ENCODE results near the gene PLSCR5. TPM values are rescaled to one million over a fixed set of nuclear protein-coding genes. Genes with fewer than 3 reads are reported as not detected.

PLSCR5 gene
- total and polyA plus RNA-seq, 2 experiments from 2014 or later, result not detected

DNA sequence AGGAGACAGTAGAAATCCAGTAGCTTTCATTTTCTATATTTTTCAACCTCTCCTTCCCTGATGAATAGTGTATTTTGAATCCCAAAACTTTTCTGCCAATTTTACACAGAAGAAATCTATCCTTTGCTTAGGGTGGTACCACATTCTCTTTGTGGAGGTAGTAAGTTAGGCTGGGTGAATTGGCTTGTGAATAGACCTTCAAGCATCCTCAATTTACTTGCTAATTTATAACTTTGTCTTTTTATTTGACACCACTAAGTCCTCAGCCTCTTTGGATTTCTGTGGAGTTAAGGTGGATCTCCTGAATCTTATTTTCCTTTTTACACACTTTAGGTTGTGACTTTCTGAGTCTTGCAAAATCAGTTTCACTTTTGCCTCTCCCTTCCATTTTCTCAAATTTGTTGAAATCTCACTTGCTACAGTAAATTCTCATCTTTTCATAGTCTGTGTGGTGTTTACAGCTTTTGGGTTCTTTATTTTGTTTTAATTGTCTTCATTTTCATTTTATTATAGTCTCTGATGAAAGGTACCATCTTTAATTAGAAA is 55.0 kb downstream of the PLSCR5 start:
- H3K9me2 ChIP-seq (ENCODE audit: insufficient read depth), result peaks cover 5% of the 10 kb centered on the region; the same call in 1 of the 2 replicates

More for the DNA sequence above, 55.0 kb downstream of the PLSCR5 start:
- Histone ChIP-seq H3K79me2 (replicated peaks; ENCODE audit: insufficient read depth) (no peaks in the 10 kb centered on the region), H3K4me1 (ENCODE audit: insufficient read depth) (peaks cover 27% of the 10 kb centered on the region), H3K4me3 (no peak overlapping the region), H4K20me1 (replicated peaks; ENCODE audit: insufficient read depth) (no peaks in the 10 kb centered on the region), H3K27me3 (ENCODE audit: insufficient read depth) (no peaks in the 10 kb centered on the region), H3K4me2 (peak overlapping the region; percentile 19), H3K27ac (ENCODE audit: low read depth) (0 out of 2 replicates have a peak overlapping the region, but pooled peaks have one; percentile 11), H2AFZ (peak overlapping the region; percentile 21; the same call in 1 of the 2 replicates), H3K36me3 (ENCODE audit: insufficient read depth) (no peaks in the 10 kb centered on the region), H3F3A (replicated peaks; ENCODE audit: low read depth) (no peaks in the 10 kb centered on the region)
- no peak overlapping the region for H3K4me3 Mint-ChIP-seq
- no peaks in the 10 kb centered on the region for H3K9me3 Mint-ChIP-seq
- no peak for DNase-seq (ENCODE audit: low spot score)
- no peaks in the 10 kb centered on the region for H3K27me3 Mint-ChIP-seq (ENCODE audit: insufficient read depth, low read depth, poor library complexity)
- H3K4me1 Mint-ChIP-seq, result peaks cover 27% of the 10 kb centered on the region
- peak; percentile 34; the same call in 2 of the 3 replicates for ATAC-seq
- H3K27ac Mint-ChIP-seq, result peak overlapping the region; percentile 74
- TF ChIP-seq ZNF114 (CRISPR knock-in tag; IDR thresholded peaks at IDR 0.05) (no peak), STAT1 (IDR thresholded peaks at IDR 0.05; ENCODE audit: unreplicated experiment) (no peak), JUNB (IDR thresholded peaks at IDR 0.05; ENCODE audit: unreplicated experiment) (no peak)
- TF ChIP-seq, protein P1, sequence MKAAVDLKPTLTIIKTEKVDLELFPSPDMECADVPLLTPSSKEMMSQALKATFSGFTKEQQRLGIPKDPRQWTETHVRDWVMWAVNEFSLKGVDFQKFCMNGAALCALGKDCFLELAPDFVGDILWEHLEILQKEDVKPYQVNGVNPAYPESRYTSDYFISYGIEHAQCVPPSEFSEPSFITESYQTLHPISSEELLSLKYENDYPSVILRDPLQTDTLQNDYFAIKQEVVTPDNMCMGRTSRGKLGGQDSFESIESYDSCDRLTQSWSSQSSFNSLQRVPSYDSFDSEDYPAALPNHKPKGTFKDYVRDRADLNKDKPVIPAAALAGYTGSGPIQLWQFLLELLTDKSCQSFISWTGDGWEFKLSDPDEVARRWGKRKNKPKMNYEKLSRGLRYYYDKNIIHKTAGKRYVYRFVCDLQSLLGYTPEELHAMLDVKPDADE (IDR thresholded peaks at IDR 0.05), result no peak
- TF ChIP-seq, protein P2, sequence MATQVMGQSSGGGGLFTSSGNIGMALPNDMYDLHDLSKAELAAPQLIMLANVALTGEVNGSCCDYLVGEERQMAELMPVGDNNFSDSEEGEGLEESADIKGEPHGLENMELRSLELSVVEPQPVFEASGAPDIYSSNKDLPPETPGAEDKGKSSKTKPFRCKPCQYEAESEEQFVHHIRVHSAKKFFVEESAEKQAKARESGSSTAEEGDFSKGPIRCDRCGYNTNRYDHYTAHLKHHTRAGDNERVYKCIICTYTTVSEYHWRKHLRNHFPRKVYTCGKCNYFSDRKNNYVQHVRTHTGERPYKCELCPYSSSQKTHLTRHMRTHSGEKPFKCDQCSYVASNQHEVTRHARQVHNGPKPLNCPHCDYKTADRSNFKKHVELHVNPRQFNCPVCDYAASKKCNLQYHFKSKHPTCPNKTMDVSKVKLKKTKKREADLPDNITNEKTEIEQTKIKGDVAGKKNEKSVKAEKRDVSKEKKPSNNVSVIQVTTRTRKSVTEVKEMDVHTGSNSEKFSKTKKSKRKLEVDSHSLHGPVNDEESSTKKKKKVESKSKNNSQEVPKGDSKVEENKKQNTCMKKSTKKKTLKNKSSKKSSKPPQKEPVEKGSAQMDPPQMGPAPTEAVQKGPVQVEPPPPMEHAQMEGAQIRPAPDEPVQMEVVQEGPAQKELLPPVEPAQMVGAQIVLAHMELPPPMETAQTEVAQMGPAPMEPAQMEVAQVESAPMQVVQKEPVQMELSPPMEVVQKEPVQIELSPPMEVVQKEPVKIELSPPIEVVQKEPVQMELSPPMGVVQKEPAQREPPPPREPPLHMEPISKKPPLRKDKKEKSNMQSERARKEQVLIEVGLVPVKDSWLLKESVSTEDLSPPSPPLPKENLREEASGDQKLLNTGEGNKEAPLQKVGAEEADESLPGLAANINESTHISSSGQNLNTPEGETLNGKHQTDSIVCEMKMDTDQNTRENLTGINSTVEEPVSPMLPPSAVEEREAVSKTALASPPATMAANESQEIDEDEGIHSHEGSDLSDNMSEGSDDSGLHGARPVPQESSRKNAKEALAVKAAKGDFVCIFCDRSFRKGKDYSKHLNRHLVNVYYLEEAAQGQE (IDR thresholded peaks at IDR 0.05; ENCODE audit: unreplicated experiment), result no peak
- TF ChIP-seq, protein P3, sequence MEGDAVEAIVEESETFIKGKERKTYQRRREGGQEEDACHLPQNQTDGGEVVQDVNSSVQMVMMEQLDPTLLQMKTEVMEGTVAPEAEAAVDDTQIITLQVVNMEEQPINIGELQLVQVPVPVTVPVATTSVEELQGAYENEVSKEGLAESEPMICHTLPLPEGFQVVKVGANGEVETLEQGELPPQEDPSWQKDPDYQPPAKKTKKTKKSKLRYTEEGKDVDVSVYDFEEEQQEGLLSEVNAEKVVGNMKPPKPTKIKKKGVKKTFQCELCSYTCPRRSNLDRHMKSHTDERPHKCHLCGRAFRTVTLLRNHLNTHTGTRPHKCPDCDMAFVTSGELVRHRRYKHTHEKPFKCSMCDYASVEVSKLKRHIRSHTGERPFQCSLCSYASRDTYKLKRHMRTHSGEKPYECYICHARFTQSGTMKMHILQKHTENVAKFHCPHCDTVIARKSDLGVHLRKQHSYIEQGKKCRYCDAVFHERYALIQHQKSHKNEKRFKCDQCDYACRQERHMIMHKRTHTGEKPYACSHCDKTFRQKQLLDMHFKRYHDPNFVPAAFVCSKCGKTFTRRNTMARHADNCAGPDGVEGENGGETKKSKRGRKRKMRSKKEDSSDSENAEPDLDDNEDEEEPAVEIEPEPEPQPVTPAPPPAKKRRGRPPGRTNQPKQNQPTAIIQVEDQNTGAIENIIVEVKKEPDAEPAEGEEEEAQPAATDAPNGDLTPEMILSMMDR (conservative IDR thresholded peaks at IDR 0.05; ENCODE audit: low read depth in 2 of 2), result no peak
- TF ChIP-seq, protein P4, sequence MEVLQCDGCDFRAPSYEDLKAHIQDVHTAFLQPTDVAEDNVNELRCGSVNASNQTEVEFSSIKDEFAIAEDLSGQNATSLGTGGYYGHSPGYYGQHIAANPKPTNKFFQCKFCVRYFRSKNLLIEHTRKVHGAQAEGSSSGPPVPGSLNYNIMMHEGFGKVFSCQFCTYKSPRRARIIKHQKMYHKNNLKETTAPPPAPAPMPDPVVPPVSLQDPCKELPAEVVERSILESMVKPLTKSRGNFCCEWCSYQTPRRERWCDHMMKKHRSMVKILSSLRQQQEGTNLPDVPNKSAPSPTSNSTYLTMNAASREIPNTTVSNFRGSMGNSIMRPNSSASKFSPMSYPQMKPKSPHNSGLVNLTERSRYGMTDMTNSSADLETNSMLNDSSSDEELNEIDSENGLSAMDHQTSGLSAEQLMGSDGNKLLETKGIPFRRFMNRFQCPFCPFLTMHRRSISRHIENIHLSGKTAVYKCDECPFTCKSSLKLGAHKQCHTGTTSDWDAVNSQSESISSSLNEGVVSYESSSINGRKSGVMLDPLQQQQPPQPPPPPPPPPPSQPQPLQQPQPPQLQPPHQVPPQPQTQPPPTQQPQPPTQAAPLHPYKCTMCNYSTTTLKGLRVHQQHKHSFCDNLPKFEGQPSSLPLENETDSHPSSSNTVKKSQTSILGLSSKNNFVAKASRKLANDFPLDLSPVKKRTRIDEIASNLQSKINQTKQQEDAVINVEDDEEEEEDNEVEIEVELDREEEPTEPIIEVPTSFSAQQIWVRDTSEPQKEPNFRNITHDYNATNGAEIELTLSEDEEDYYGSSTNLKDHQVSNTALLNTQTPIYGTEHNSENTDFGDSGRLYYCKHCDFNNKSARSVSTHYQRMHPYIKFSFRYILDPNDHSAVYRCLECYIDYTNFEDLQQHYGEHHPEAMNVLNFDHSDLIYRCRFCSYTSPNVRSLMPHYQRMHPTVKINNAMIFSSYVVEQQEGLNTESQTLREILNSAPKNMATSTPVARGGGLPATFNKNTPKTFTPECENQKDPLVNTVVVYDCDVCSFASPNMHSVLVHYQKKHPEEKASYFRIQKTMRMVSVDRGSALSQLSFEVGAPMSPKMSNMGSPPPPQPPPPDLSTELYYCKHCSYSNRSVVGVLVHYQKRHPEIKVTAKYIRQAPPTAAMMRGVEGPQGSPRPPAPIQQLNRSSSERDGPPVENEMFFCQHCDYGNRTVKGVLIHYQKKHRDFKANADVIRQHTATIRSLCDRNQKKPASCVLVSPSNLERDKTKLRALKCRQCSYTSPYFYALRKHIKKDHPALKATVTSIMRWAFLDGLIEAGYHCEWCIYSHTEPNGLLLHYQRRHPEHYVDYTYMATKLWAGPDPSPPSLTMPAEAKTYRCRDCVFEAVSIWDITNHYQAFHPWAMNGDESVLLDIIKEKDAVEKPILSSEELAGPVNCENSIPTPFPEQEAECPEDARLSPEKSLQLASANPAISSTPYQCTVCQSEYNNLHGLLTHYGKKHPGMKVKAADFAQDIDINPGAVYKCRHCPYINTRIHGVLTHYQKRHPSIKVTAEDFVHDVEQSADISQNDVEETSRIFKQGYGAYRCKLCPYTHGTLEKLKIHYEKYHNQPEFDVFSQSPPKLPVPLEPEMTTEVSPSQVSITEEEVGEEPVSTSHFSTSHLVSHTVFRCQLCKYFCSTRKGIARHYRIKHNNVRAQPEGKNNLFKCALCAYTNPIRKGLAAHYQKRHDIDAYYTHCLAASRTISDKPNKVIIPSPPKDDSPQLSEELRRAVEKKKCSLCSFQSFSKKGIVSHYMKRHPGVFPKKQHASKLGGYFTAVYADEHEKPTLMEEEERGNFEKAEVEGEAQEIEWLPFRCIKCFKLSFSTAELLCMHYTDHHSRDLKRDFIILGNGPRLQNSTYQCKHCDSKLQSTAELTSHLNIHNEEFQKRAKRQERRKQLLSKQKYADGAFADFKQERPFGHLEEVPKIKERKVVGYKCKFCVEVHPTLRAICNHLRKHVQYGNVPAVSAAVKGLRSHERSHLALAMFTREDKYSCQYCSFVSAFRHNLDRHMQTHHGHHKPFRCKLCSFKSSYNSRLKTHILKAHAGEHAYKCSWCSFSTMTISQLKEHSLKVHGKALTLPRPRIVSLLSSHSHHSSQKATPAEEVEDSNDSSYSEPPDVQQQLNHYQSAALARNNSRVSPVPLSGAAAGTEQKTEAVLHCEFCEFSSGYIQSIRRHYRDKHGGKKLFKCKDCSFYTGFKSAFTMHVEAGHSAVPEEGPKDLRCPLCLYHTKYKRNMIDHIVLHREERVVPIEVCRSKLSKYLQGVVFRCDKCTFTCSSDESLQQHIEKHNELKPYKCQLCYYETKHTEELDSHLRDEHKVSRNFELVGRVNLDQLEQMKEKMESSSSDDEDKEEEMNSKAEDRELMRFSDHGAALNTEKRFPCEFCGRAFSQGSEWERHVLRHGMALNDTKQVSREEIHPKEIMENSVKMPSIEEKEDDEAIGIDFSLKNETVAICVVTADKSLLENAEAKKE (CRISPR knock-in tag; IDR thresholded peaks at IDR 0.05), result no peak
- no peaks in the 10 kb centered on the region for H3K36me3 Mint-ChIP-seq (ENCODE audit: low read depth)

Measured in GM23338 (cell line).